ENCODE results near the gene C10orf90. TPM values are rescaled to one million over a fixed set of nuclear protein-coding genes. Genes with fewer than 3 reads are reported as not detected.

C10orf90 gene
- total RNA-seq, 2 experiments from 2014 or later, result not detected

DNA sequence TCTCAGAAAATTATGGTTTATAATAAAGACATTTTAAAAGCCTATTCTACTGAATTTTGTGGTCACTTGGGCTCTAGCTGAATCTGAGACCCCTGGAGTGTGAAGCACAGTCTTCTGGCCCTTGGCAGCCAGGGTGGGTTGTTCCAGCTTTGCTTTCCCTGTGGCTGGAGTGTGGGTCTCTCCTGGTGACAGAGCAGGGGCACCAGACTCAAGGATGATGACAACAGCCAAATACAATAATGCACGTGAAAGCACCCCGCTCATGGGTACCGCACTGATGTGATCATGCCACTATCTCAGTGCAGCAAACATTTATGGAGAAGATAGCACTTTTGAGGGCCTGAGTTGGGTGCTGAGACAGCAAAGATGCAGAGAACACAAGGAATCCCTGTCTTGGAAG, 147.4 kb downstream of the C10orf90 start:
- Mint-ChIP-seq H3K4me1 (no peaks in the 10 kb centered on the region), H3K36me3 (no peaks in the 10 kb centered on the region), H3K27me3 (peaks cover 1% of the 10 kb centered on the region), H3K27ac (no peak overlapping the region), H3K4me3 (no peak overlapping the region), H3K9me3 (no peaks in the 10 kb centered on the region)
- ATAC-seq (ENCODE audit: low read depth), result no peak
- no peak for DNase-seq
- POLR2A ChIA-PET, result no interaction called here

DNA sequence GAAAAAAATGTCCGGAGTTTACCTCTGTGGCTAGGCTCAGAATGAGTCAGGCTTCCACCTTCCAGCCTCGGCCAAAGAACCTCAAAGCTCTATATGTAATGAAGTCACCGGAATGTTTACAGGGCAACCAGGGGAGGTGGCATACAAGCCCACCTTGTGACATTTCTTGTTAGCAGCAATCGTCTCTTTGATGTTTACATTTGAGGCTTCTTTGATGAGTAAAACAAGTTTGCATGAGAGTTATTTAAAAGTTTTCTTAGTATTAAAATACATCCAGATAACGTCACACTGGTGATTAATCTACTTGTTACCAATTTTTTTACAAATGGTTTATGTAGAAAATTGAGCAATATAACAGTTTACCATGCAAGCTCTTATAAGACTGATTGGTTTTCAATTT, 149.1 kb downstream of the C10orf90 start:
- H3K27me3 Mint-ChIP-seq, result peaks cover 1% of the 10 kb centered on the region
- H3K27ac Mint-ChIP-seq, result no peak overlapping the region
- DNase-seq (no peak), ATAC-seq (ENCODE audit: low read depth) (no peak)
- no peaks in the 10 kb centered on the region for H3K4me1 Mint-ChIP-seq
- no peaks in the 10 kb centered on the region for H3K9me3 Mint-ChIP-seq
- no peak overlapping the region for H3K4me3 Mint-ChIP-seq
- POLR2A ChIA-PET, result no interaction called here
- H3K36me3 Mint-ChIP-seq, result no peaks in the 10 kb centered on the region

DNA sequence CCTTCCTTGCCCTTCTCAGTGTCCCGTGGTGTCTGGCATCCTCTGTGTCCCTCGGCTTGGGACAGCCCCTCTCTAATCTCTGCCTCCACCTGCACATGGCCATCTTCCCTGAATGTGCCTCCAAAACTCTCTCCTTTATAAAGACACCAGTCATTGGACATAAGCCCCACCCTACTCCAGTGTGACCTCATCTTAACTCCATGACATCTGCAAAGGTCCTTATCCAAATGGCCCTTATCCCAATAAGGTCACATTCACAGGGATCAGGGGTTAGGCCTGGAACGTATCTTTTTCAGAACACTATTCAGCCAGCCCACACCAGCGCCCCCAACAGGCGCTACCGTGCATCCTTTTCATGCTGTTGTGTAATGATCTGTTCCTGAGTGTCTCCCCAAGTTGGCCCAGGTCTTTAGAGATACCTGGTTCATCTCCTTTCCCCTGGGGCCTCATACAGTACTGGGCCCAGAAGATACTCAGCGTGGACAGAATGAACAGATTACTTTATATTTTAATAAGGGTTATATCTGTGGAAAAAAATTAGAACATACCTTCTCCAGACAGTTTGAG, 149.7 kb downstream of the C10orf90 start:
- ATAC-seq (ENCODE audit: low read depth) (no peak), DNase-seq (no peak)
- Mint-ChIP-seq H3K4me3 (no peak overlapping the region), H3K36me3 (no peaks in the 10 kb centered on the region), H3K9me3 (no peaks in the 10 kb centered on the region), H3K4me1 (no peaks in the 10 kb centered on the region), H3K27ac (no peak overlapping the region), H3K27me3 (no peaks in the 10 kb centered on the region)
- POLR2A ChIA-PET, result no interaction called here

DNA sequence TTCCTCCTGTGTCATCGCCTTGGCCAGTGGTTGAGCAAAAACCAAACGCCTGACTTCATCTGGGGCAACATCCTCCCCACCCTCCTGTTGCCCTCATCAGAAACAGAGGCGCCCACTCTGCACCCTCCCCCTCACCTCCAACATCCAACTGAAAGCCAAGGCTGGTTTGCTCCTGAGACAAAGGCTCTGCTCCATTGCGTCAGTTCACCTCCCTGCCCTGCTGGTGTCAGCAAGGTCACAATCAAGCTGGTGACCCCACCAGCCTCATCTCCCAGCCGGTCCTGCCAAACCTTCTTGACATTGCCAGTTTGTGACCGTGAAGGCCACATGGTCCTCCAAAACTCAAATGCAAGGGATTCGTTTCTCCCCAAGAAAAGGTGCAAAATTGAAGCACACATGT, 150.5 kb downstream of the C10orf90 start:
- Mint-ChIP-seq H3K27me3 (no peaks in the 10 kb centered on the region), H3K27ac (no peak overlapping the region), H3K36me3 (no peaks in the 10 kb centered on the region), H3K4me3 (no peak overlapping the region), H3K9me3 (no peaks in the 10 kb centered on the region), H3K4me1 (no peaks in the 10 kb centered on the region)
- POLR2A ChIA-PET, result no interaction called here
- no peak for ATAC-seq (ENCODE audit: low read depth)
- no peak for DNase-seq

DNA sequence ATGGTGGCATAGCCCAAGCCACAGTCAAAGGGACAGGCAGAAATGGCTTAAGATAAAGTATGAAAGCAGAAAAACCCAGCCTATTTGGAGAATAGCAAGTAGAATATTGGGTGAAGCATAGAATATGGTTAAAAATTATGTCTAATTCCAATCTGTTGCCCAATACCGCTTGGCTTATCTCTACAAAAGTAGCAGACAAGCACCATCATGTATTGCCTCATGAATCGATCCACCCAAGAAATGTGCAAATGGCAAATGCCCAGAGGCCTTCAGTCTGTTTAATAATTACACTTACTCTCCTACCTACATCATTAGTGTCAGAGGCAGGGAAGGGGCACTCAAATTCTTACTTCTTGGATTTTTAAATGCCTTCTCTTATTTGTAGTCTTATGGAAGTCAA, 151.3 kb downstream of the C10orf90 start:
- no peak for ATAC-seq (ENCODE audit: low read depth)
- no peaks in the 10 kb centered on the region for H3K27me3 Mint-ChIP-seq
- H3K4me3 Mint-ChIP-seq, result no peak overlapping the region
- no peaks in the 10 kb centered on the region for H3K4me1 Mint-ChIP-seq
- H3K9me3 Mint-ChIP-seq, result no peaks in the 10 kb centered on the region
- no peak for DNase-seq
- no peaks in the 10 kb centered on the region for H3K36me3 Mint-ChIP-seq
- POLR2A ChIA-PET, result no interaction called here
- H3K27ac Mint-ChIP-seq, result no peak overlapping the region

DNA sequence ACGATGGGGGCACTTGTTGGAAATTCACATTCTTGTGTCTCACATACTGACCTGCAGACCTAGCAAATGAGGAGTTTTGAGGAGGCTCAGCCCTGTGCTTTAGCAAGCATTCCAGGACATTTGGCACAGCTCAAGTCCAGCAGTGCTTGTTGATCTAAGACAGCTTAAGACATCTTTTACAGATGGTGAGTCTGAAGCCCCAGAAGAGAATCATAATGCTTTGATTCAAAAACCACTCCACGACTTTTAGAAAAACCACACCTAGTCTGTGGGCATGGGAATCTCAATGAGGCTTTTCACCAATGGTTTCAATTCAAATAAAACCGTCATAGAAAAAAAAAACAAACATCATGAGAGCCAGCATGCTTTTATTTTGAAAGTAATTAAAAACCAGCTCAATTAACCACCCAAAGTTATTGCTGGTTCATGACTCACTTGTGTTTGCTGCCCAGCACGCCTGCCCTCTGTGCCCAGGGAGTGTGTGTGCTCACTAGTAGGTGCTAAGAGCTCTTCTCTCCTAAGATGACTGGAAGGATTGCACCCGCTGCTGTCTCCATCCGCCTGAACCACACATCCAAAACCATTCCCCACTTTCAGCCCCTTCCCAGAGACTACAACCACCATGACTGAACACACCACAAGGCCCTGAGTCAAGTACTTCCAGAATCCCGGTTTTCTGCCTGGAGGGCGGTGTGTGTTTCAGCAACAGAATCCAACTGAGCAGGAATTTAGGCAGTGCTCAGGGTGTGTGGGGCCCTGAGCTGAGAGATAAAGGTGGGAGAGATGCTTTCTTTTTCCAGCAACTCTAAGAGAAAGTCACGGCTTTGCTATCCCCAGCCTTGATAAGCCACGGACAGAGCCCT, 152.0 kb downstream of the C10orf90 start:
- DNase-seq (no peak), ATAC-seq (ENCODE audit: low read depth) (no peak)
- Mint-ChIP-seq H3K27ac (no peak overlapping the region), H3K4me3 (no peak overlapping the region), H3K36me3 (no peaks in the 10 kb centered on the region), H3K4me1 (no peaks in the 10 kb centered on the region), H3K27me3 (no peaks in the 10 kb centered on the region), H3K9me3 (no peaks in the 10 kb centered on the region)
- POLR2A ChIA-PET, result no interaction called here

DNA sequence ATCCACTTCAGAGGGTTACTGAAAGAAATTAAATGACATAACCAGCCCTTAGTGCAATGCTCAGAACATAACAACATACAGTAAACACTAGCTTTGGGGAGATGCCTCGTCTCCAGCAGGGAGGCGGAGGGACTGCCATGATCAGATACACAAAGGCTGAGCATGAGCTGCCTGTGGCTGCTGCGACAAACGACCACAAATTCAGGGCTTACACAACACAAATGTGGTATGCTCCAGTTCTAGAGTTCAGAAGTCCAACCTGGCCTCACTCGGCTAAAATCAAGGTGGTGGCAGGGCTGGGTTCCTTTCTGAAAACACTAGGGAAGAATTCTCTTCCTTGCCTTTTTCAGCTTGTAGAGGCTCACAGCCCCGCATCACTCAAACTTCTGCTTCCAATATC, 154.0 kb downstream of the C10orf90 start:
- no peaks in the 10 kb centered on the region for H3K27me3 Mint-ChIP-seq
- no peaks in the 10 kb centered on the region for H3K36me3 Mint-ChIP-seq
- H3K4me3 Mint-ChIP-seq, result no peak overlapping the region
- ATAC-seq (ENCODE audit: low read depth) (no peak), DNase-seq (no peak)
- H3K9me3 Mint-ChIP-seq, result no peaks in the 10 kb centered on the region
- POLR2A ChIA-PET, result no interaction called here
- no peaks in the 10 kb centered on the region for H3K4me1 Mint-ChIP-seq
- no peak overlapping the region for H3K27ac Mint-ChIP-seq

DNA sequence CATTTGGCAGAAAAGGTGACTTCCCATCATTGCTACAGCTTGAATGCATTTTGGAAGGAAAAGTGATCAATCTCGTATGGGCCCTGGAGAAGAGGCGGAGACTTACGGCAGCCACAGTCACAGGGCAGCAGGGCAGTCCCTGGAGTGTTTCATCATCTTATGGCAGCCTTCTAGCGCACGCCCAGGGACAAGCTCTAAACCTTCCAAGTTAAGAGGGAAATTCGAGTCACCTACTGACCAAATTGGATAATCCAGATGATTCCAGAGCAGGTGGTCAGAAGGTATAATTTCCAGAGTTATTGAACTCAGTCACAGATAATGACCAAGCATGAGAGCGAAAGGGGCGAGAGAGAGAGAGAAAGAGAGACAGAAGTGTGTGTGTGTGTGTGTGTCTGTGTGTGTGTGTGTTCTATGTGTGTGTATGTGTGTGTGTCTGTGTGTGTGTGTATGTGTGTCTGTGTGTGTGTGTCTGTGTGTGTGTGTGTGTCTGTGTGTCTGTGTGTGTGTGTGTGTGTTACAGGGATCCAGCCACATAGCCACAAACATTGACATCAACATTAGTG, 158.5 kb downstream of the C10orf90 start:
- Mint-ChIP-seq H3K27ac (no peak overlapping the region), H3K27me3 (no peaks in the 10 kb centered on the region), H3K4me3 (no peak overlapping the region), H3K36me3 (no peaks in the 10 kb centered on the region), H3K9me3 (no peaks in the 10 kb centered on the region), H3K4me1 (no peaks in the 10 kb centered on the region)
- DNase-seq (no peak), ATAC-seq (ENCODE audit: low read depth) (no peak)
- POLR2A ChIA-PET, result no interaction called here

DNA sequence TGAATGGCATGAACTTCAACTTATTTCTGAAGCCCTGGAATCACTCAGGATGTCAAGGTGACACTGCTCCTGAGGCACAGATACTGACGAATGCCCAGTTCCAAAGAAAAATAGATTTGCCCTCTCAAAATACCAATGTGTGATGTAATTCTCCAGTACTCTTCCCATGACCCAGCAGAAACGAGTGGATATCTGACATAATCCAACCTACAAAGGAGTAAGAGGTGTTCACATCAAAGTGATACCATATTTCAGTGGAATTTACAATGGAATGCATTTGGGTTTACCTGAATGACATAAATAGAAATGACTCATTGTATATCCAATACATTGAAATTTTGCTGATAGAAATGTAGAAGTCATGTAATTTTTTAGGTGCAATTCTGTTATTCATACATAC, 161.3 kb downstream of the C10orf90 start:
- Mint-ChIP-seq H3K9me3 (no peaks in the 10 kb centered on the region), H3K36me3 (no peaks in the 10 kb centered on the region), H3K27me3 (no peaks in the 10 kb centered on the region), H3K4me1 (no peaks in the 10 kb centered on the region), H3K4me3 (no peak overlapping the region), H3K27ac (no peak overlapping the region)
- DNase-seq (no peak), ATAC-seq (ENCODE audit: low read depth) (no peak)
- POLR2A ChIA-PET, result no interaction called here

DNA sequence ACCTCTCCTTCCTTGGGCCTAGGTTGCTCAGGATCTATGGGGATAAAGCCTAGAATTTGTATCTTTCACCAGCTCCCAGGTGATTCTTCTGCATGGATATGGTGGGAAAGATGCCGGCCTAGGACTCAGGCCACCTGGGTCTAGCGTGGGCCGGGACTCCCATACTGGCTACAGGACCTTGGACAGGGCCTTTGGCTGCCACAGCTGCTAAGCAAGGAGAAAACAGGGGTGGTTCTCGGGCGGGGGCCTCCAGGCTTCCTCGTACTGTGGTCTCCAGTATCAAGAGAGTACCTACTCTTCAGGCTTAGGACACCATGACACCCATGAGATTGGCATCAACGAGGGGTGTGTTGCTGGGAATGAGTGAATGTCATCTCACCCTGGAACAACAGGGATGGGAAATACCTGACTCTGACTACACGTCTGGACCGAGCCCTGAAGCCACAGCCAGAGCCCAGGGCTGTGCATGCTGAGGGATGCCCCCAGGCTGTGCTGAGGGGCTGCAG, 161.9 kb downstream of the C10orf90 start:
- POLR2A ChIA-PET, result no interaction called here
- Mint-ChIP-seq H3K27ac (no peak overlapping the region), H3K4me1 (no peaks in the 10 kb centered on the region), H3K27me3 (no peaks in the 10 kb centered on the region), H3K9me3 (no peaks in the 10 kb centered on the region), H3K36me3 (no peaks in the 10 kb centered on the region), H3K4me3 (no peak overlapping the region)
- DNase-seq, result no peak
- no peak for ATAC-seq (ENCODE audit: low read depth)

DNA sequence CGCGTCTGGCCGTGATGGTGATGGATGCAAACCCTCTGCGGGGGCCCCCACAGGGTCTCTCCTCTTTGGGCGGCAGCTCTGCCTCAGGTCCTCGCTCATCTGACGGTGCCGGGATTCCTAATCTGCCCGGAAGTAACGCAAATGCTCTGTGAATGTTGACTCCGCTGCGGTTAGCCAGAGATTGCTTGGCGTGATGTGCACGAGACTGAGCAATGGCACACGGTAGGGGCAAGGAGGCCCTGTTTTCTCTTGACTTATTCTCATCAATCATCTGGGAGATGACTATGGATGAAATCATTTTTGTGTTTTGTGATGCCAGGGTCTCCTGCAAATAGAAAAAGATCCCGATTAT, 165.8 kb downstream of the C10orf90 start:
- H3K4me1 Mint-ChIP-seq, result no peaks in the 10 kb centered on the region
- POLR2A ChIA-PET, result no interaction called here

DNA sequence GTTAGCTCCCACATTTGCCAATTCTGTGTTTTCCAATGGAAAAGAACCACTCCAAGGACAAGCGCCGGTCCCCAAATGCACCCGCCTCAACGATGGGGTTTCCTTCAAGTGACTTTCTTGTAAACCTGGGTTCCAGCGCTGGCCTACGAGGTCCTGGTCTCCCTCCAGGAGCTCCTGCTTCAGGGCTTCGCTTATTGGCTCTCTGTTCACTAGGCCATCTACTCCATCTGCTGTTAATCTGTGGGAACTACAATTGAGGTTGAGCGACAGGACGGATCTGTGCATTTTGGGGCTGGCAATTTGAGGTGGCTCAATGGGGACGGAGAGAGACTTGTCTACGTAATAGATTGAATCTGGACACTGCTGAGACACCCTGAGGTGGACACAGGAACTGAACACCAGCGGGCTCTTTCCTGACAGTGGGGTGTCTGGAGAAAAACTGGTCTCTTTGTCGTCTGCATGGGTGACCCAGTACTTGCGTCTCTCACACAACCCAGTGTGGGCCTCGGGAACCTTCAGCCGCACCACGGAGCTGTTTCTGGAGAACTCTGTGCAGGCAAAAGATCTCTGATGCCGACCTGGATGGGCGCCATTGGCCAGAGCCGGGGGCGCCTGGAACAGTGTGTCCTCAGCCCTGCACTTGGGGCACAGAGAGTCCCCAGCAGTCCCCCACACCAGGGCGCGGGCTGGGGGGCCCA, 166.3 kb downstream of the C10orf90 start:
- Mint-ChIP-seq H3K4me3 (no peak overlapping the region), H3K27me3 (no peaks in the 10 kb centered on the region), H3K36me3 (no peaks in the 10 kb centered on the region), H3K4me1 (no peaks in the 10 kb centered on the region), H3K9me3 (no peaks in the 10 kb centered on the region), H3K27ac (no peak overlapping the region)
- POLR2A ChIA-PET, result no interaction called here
- no peak for ATAC-seq (ENCODE audit: low read depth)
- DNase-seq, result no peak

More for the DNA sequence above, 165.8 kb downstream of the C10orf90 start:
- ATAC-seq (ENCODE audit: low read depth) (no peak), DNase-seq (no peak)
- Mint-ChIP-seq H3K36me3 (no peaks in the 10 kb centered on the region), H3K4me3 (no peak overlapping the region), H3K9me3 (no peaks in the 10 kb centered on the region), H3K27me3 (no peaks in the 10 kb centered on the region), H3K27ac (no peak overlapping the region)

DNA sequence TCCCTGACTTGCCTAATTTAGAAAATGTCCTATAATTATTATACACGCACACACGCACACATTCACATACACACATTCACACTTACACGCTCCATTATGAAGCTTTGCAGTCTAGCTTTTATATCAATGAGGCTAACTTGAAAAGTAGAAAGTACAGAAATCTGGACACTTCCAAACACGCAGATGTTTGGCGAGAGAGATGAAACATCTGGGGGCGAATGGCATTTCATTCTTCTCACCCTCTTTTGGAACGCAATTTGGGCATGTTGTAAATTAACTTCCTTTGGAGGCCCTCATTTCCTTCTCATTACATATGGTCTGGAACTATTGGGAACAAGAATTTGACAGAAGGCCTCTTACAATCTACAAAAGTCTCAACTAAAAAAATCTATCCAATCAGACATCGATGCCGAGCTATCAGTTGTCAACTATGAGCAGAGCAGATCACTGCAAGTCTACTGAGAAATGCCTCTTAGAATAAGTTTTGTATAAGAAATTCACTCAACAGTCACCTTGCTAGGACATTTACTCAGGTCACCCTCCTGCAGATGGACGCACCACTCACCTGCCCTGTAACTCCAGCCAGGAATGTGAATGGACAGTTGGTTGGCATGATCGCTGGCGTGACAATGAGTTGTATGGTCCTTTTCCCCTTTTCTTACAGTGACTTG, 167.0 kb downstream of the C10orf90 start:
- no peaks in the 10 kb centered on the region for H3K27me3 Mint-ChIP-seq
- POLR2A ChIA-PET, result no interaction called here
- no peaks in the 10 kb centered on the region for H3K9me3 Mint-ChIP-seq
- DNase-seq, result no peak
- no peak overlapping the region for H3K27ac Mint-ChIP-seq
- H3K4me3 Mint-ChIP-seq, result no peak overlapping the region
- ATAC-seq (ENCODE audit: low read depth), result no peak
- no peaks in the 10 kb centered on the region for H3K4me1 Mint-ChIP-seq
- no peaks in the 10 kb centered on the region for H3K36me3 Mint-ChIP-seq
